Left renal cortex interstitium (tissue), 4 donors: ENCODE results near the gene SH3TC1. TPM values are rescaled to one million over a fixed set of nuclear protein-coding genes. Genes with fewer than 3 reads are reported as not detected.

Experiments used
- DNase-seq, 4 donors: peaks; one replicate each; pipeline ENCODE4 v3.0.0-alpha.2; 2013; ENCODE audit warnings: low read depth in 4 of 4, low spot score in 2 of 4, missing footprints in 1 of 4
- polyA plus RNA-seq, 4 donors: library from polyadenylated mRNA; unstranded; fragments of 120-200 nt; gene quantifications; one replicate each; pipeline ENCODE4 v1.2.1, GENCODE V29; 2013; ENCODE audit not compliant: insufficient read length in 4 of 4

The SH3TC1 gene
- 10 to 100 TPM; 19.1 to 36.1 (median 26.5) TPM for polyA plus RNA-seq

- DNase-seq = peak in 3 of 4 donors; percentile 65 to 81 (median 79)
Observed at GRCh38 chr4:8198906-8199593, at the start of gene SH3TC1. TSS of gene SH3TC1 (plus strand) at chr4:8199290. CDS start at chr4:8205195, 5,905 bp downstream.

- no peak for DNase-seq
Observed at GRCh38 chr4:8149664-8150063, 49.4 kb upstream of the SH3TC1 start.

GRCh38 chr4:8150152-8151090 is 48.7 kb upstream of the SH3TC1 start:
- no peak for DNase-seq

GRCh38 chr4:8151165-8151650 is 47.9 kb upstream of the SH3TC1 start:
- no peak for DNase-seq

GRCh38 chr4:8152090-8152864 is 46.8 kb upstream of the SH3TC1 start:
- no peak for DNase-seq

GRCh38 chr4:8152865-8153257 is 46.2 kb upstream of the SH3TC1 start:
- DNase-seq = no peak

GRCh38 chr4:8153441-8153840 is 45.6 kb upstream of the SH3TC1 start:
- DNase-seq = no peak

GRCh38 chr4:8155048-8155447 is 44.0 kb upstream of the SH3TC1 start:
- no peak for DNase-seq

GRCh38 chr4:8155660-8156421 is 43.2 kb upstream of the SH3TC1 start:
- no peak for DNase-seq

- DNase-seq = no peak
Observed at GRCh38 chr4:8156617-8157016, 42.5 kb upstream of the SH3TC1 start.

GRCh38 chr4:8157496-8157895 is 41.6 kb upstream of the SH3TC1 start:
- DNase-seq = no peak

GRCh38 chr4:8157944-8158709 is 41.0 kb upstream of the SH3TC1 start:
- no peak for DNase-seq

- DNase-seq = peak; percentile 82 to 95 (median 90)
Observed at GRCh38 chr4:8158710-8159536, 40.2 kb upstream of the SH3TC1 start, which contains the start of gene ABLIM2. TSS of gene ABLIM2 (minus strand) at chr4:8158813. CDS start at chr4:8158689, 124 bp downstream.

GRCh38 chr4:8159537-8160232 is 39.4 kb upstream of the SH3TC1 start:
- no peak for DNase-seq

- DNase-seq = no peak
Observed at GRCh38 chr4:8160233-8160560, 38.9 kb upstream of the SH3TC1 start.

- no peak for DNase-seq
Observed at GRCh38 chr4:8160572-8160971, 38.5 kb upstream of the SH3TC1 start.

GRCh38 chr4:8162625-8163024 is 36.5 kb upstream of the SH3TC1 start:
- DNase-seq = no peak

- DNase-seq = no peak
Observed at GRCh38 chr4:8163026-8163425, 36.1 kb upstream of the SH3TC1 start.
